Subcutaneous abdominal adipose tissue (tissue), 5 donors: ENCODE measurements around the gene SH3RF3.

Experiments
- H3K27ac ChIP-seq: one replicate; pipeline ENCODE4 v1.7.0; 2013; ENCODE audit warnings: low read depth, mild to moderate bottlenecking, inconsistent platforms, low read length, moderate library complexity
- H3K27me3 ChIP-seq, 5 donors: one replicate each; pipeline ENCODE4 v1.7.0; 2013; ENCODE audit warnings: low read length in 5 of 5, inconsistent platforms in 1 of 5; ENCODE audit not compliant: control insufficient read depth in 5 of 5, insufficient read depth in 4 of 5
- H3K36me3 ChIP-seq, 5 donors: one replicate each; pipeline ENCODE4 v1.7.0; 2013; ENCODE audit warnings: low read length in 5 of 5; ENCODE audit not compliant: control insufficient read depth in 5 of 5, insufficient read depth in 5 of 5
- H3K4me1 ChIP-seq, 5 donors: one replicate each; pipeline ENCODE4 v1.7.0; 2013; ENCODE audit warnings: low read length in 5 of 5, mild to moderate bottlenecking in 3 of 5, moderate library complexity in 1 of 5; ENCODE audit not compliant: control insufficient read depth in 5 of 5, insufficient read depth in 5 of 5
- H3K4me3 ChIP-seq, 5 donors: one replicate each; pipeline ENCODE4 v1.7.0; 2013; ENCODE audit warnings: low read length in 5 of 5, low read depth in 1 of 5
- H3K9ac ChIP-seq, 5 donors: one replicate each; pipeline ENCODE4 v1.7.0; 2013; ENCODE audit warnings: low read length in 5 of 5, mild to moderate bottlenecking in 4 of 5, moderate library complexity in 3 of 5
- H3K9me3 ChIP-seq, 5 donors: one replicate each; pipeline ENCODE4 v1.7.0; 2013; ENCODE audit warnings: low read length in 5 of 5; ENCODE audit not compliant: control insufficient read depth in 5 of 5
- donor health status: healthy.
- donor health status: healthy.
- donor health status: healthy.
- donor health status: healthy.
- donor health status: healthy.

SH3RF3 gene

DNA sequence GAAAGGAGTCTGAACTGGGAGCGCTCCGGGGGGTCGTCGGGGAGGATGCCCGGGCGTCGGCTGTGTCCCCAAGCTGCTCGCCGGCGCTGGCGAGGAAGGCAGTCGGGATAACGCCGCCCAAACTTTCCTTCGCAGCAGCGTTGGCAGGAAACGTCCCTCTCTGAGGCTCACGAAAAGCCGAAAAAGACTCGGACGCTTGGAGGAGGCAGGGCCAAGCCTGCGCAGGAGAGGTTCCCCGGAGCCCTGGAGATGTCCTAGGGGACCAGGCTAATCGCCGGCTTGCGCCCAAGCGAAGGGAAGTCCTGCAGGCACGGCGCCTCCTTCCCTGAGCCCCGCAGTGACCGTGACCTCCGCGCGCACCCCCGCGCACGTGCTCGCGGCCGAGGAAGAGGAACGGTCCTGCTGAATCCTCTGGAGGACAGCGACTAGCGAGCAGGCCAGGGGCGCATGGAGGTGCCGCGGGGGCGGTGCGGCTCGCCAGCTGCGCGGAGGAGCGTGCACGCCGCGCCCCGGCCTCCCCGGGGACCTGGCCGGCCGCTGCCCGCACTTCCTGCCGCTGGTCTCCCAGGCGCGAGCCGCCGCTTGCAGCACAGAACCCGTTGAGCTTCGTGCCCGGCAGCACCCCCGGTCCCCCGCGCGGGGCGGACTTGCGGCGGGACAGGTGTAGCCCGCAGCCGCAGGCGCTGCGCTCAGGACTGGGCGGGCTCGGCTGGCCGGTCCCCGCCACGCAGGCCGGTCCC, at the start of gene SH3RF3:
Gene SH3RF3, plus strand, starts transcription at position 590 of the 740 bp plus-strand sequence.
- peak within 1 kb of the TSS in 4 of 5 donors; percentile 52 to 77 (median 71) for H3K9ac ChIP-seq
- no peaks in the 10 kb centered on the region for H3K9me3 ChIP-seq
- no peaks in the 10 kb centered on the region for H3K36me3 ChIP-seq
- H3K4me1 ChIP-seq = peaks cover 6 to 38% (median 30%) of the 10 kb centered on the region in 5 donors
- no peaks in the 10 kb centered on the region for H3K27me3 ChIP-seq
- H3K27ac ChIP-seq = peak within 1 kb of the TSS; percentile 23
- peak within 1 kb of the TSS; percentile 73 to 90 (median 79) for H3K4me3 ChIP-seq

DNA sequence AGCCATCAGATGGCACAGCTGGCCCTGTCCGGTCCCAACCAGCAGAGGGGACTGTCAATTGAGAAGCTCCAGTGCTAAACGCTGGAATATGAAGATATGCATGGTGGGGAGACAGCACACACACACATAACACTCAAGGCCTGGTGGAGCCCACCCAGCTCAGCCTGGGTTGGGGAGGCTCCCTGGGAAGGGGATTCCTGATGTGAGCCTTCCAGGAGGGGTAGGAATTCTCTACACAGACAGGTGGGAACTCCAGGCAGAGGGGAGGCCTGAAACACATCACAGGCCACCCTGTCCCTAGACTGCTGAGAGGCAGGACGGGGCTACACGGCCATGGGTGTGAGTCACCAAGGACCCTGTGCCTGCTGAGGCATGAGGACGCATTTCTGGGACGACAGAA, 49.4 kb upstream of the SH3RF3 start:
- Histone ChIP-seq H3K9me3 (no peaks in the 10 kb centered on the region), H3K9ac (no peak overlapping the region), H3K36me3 (no peaks in the 10 kb centered on the region), H3K4me3 (no peak overlapping the region), H3K27me3 (peaks cover 0 to 7% (median 3%) of the 10 kb centered on the region in 5 donors), H3K27ac (no peak overlapping the region), H3K4me1 (no peaks in the 10 kb centered on the region)

DNA sequence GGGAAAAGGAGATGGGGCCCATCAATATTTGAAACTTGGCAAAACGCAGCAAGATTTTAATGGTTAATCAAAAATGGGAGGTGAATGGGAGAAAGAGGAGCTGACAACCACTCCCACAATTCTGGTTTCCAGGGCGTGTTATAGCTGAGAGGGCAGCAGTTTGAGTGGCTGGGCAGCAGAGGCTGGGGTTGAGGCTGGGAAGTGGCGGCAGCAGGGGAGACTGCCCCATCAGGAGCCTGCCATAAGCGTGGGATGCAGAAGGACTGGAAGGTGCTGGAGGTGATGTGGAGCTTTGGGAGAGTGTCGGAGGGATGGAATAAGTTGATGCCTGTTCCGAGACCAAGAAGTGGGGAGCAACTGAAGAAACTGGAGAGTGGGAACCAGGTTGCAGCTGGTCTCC, 48.9 kb upstream of the SH3RF3 start:
- Histone ChIP-seq H3K4me3 (no peak overlapping the region), H3K4me1 (no peaks in the 10 kb centered on the region), H3K9me3 (no peaks in the 10 kb centered on the region), H3K36me3 (no peaks in the 10 kb centered on the region), H3K9ac (no peak overlapping the region), H3K27ac (no peak overlapping the region), H3K27me3 (peaks cover 0 to 10% (median 3%) of the 10 kb centered on the region in 5 donors)

DNA sequence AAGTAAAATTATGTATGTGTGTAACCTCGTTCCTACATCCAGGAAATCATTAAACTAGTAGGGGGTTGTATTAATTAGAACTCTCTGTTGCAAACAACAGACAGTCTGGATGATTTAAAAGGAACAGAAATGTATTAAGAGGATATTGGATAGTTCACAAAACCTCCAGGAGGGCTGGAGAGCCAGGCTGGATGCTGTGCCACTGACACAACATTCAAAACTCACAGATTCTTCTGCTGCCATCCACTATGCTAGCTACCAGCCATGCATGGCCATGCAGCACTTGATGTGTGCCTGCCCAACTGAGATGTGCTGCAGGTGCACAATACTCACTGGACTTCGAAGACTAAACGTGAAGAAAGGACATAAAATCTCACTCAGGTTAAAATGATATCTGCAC, 48.2 kb upstream of the SH3RF3 start:
- Histone ChIP-seq H3K4me1 (no peaks in the 10 kb centered on the region), H3K9ac (no peak overlapping the region), H3K36me3 (no peaks in the 10 kb centered on the region)

DNA sequence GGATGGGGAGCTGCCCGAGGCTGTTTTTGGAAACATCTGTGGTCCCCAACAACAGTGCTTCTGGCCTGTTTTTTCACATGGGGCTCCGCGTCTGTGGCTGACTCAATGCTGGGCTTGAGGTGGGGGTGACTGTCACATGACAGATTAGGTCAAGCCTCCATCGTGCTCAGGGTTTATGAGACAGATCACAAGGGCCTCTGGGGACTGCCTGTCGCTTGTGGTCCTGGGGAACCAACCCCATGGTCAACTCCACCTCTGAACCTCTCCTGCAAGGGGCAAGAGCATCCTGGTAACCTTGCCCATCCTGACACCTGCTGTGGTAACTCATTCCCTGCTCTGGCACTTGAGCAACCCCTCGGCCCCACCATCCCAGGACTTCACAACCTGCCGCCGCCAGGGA, 47.6 kb upstream of the SH3RF3 start:
- peaks cover 0 to 10% (median 3%) of the 10 kb centered on the region in 5 donors for H3K27me3 ChIP-seq
- peaks cover 0 to 5% (median 0%) of the 10 kb centered on the region in 5 donors for H3K9me3 ChIP-seq
- H3K9ac ChIP-seq = no peak overlapping the region
- no peak overlapping the region for H3K27ac ChIP-seq
- no peak overlapping the region for H3K4me3 ChIP-seq
- no peaks in the 10 kb centered on the region for H3K4me1 ChIP-seq
- H3K36me3 ChIP-seq = no peaks in the 10 kb centered on the region

More for the DNA sequence above, 48.2 kb upstream of the SH3RF3 start:
- no peak overlapping the region for H3K4me3 ChIP-seq
- H3K27me3 ChIP-seq = peaks cover 0 to 10% (median 3%) of the 10 kb centered on the region in 5 donors
- no peak overlapping the region for H3K27ac ChIP-seq
- peaks cover 0 to under 1% (median 0%) of the 10 kb centered on the region in 5 donors for H3K9me3 ChIP-seq

DNA sequence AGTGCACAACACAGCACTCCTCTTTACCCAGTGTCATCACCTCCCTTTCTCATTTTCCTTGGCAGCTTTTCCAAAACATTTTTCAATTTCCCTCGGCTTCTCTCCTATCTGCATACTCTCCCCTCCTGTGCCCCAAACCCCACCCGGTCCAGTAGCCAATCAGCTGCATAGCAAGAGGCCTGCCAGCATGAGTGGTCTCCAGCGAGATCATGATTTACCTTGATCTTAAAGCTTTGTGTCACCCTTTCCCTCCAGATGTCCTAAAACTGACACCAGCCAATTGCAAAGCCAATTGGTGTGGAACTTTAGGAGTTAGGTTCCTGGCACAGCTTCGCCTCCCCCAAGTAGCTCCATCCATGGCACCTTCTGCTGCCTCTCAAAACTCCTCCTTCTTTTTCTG, 45.2 kb upstream of the SH3RF3 start:
- H3K27ac ChIP-seq = no peak overlapping the region
- no peaks in the 10 kb centered on the region for H3K36me3 ChIP-seq
- H3K9ac ChIP-seq = no peak overlapping the region
- H3K4me1 ChIP-seq = no peaks in the 10 kb centered on the region
- peaks cover 0 to 5% (median 0%) of the 10 kb centered on the region in 5 donors for H3K9me3 ChIP-seq
- H3K4me3 ChIP-seq = no peak overlapping the region
- peaks cover 0 to 10% (median 3%) of the 10 kb centered on the region in 5 donors for H3K27me3 ChIP-seq

DNA sequence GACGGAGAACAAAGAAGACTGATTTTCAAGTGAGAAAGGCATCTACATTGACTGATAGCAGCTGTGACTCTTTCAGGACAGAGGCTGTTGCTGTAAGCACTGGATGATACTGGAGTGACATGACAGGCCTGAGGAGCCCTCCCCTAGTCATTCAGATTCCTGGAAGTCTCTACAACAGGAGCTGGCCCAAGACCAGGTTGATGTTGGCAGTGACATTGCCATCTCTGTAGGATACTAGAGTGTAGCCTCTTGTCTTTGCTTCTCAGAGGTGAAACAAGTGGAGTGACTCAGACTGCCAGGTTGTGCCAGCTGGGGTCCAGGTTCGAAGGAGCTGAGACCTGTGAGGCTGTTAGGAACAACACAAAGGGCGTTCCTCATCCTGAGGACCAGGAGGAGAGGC, 44.7 kb upstream of the SH3RF3 start:
- H3K27me3 ChIP-seq = peaks cover 0 to 10% (median 3%) of the 10 kb centered on the region in 5 donors
- peaks cover 0 to 5% (median 0%) of the 10 kb centered on the region in 5 donors for H3K9me3 ChIP-seq
- no peaks in the 10 kb centered on the region for H3K4me1 ChIP-seq
- no peak overlapping the region for H3K27ac ChIP-seq
- no peaks in the 10 kb centered on the region for H3K36me3 ChIP-seq
- H3K9ac ChIP-seq = no peak overlapping the region
- no peak overlapping the region for H3K4me3 ChIP-seq

DNA sequence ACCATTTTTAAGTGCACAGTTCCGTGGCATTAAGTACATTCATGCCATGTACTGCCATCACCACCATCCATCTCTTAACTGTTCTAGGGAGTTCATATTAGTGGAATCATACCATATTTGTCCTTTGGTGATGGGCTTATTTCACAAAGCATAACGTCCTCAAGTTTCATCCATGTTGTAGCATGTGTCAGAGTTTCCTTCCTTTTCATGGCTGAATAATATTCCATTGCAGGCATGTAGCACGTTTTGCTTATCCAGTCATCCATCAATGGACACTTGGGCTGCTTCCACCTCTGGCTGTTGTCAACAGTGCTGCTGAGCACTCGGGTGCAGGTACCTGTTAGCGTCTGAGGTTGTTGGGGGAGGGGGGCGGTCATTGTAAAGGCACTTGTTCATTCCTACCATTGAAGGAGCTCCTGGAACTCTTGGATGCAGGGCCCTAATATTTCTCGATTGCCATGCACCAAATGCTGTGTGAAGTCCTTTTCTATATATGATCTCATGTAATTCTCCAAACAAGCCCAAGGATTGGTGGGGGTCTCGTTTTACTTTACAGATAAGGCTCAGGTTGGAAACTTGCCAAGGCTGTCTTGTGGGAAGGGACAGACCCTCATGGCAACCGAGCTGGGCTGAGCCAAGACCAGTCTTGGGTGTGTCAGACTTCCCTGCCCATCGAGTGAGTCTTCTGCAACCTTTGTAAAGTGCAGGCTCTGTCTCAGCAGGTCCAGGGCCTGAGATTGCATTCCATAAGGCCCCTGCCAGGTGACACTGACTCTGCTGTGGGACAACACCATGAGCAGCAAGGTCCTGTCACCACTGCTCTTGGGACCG, 42.9 kb upstream of the SH3RF3 start:
- Histone ChIP-seq H3K27ac (no peak overlapping the region), H3K27me3 (peaks cover 0 to 6% (median 0%) of the 10 kb centered on the region in 5 donors), H3K4me1 (no peaks in the 10 kb centered on the region), H3K4me3 (no peak overlapping the region), H3K36me3 (no peaks in the 10 kb centered on the region), H3K9me3 (peaks cover 0 to 5% (median 0%) of the 10 kb centered on the region in 5 donors), H3K9ac (no peak overlapping the region)

DNA sequence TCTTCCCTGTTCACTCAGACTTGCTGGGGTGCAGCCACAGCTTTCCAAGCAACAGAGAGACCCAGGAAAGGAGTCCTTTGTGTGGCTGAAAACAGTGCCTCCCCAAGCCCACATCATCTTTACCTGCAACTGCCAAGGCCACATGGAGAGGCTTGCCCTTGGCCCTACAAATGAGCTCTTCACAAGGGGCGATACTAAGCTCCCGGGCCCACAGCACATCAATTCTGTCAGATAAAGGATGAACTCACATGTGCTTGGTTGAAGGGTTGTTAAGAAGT, 42.3 kb upstream of the SH3RF3 start:
- no peak overlapping the region for H3K9ac ChIP-seq
- H3K27me3 ChIP-seq = peaks cover 0 to 5% (median 0%) of the 10 kb centered on the region in 5 donors
- no peak overlapping the region for H3K4me3 ChIP-seq
- peaks cover 0 to 5% (median 0%) of the 10 kb centered on the region in 5 donors for H3K9me3 ChIP-seq
- no peak overlapping the region for H3K27ac ChIP-seq
- H3K36me3 ChIP-seq = no peaks in the 10 kb centered on the region
- H3K4me1 ChIP-seq = no peaks in the 10 kb centered on the region

DNA sequence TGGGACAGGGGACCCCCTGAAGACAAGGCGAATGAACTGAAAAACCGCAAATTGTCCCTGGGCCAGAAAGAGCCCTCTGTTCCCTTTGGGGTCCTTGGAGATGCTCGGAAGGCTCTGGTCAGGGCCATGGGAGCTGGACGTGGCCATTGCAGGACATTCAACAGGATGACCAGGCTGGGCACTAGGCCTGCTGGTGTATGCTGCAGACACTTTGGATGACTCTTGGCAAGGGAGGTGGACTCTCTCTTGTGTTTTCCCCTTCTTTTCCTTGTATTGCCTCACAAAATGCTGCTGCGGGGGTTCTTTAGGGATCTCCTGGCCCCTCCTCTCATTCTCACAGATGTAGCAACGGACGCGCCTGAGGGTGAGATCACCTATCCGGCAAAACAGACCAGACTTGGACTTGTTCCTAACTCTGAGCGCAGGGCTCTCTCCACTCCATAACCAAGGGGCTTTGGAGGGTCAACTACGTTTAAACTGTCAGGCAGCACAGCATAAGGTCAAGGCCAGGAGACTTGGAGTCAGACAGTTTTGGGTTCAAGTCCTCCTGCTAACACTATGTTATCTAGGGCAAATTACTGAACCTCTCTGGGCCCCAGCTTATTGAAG, 41.8 kb upstream of the SH3RF3 start:
- H3K36me3 ChIP-seq = no peaks in the 10 kb centered on the region
- no peak overlapping the region for H3K4me3 ChIP-seq
- H3K9me3 ChIP-seq = peaks cover 0 to 5% (median 0%) of the 10 kb centered on the region in 5 donors
- H3K27ac ChIP-seq = no peak overlapping the region
- H3K27me3 ChIP-seq = peaks cover 0 to 4% (median 0%) of the 10 kb centered on the region in 5 donors
- H3K9ac ChIP-seq = no peak overlapping the region
- no peaks in the 10 kb centered on the region for H3K4me1 ChIP-seq
